Bone marrow (tissue), 2 donors: ENCODE measurements around the gene RIPK3.
A peak's percentile ranks its signal among the peaks of the same experiment; 100 is the strongest.

Experiments
- DNase-seq, 2 donors: peaks; one replicate each; lab custom pipeline; 2025; lab: John Stamatoyannopoulos, UW

Gene RIPK3

DNA sequence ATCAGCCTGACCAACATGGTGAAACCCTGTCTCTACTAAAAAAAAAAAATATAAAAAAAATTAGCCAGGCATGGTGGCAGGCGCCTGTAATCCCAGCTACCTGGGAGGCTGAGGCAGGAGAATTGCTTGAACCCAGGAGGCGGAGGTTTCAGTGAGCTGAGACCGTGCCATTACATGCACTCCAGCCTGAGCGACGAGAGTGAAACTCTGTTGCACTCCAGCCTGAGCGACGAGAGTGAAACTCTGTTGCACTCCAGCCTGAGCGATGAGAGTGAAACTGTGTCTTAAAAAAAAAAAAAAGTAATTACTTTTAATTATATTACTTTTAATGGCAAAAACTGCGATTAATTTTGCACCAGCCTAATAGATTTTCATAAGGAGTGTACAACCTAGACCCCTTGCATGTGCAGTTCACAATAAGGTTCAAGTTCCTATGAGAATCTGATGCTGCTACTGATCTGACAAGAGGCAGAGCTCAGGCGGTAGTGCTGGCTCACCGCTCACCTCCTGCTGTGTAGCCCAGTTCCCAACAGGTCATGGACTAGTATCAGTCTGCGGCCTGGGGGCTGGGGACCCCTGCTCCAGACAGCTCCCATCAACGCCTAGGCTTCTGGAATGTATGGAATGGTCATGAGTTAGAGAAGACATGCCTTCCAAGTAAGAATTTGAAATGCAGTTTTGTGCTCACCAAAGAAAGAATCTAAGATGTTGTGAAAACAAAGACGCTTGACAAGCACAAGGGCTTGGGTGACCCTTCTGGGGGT lies 18.4 kb downstream of the RIPK3 start:
- DNase-seq = no peak

DNA sequence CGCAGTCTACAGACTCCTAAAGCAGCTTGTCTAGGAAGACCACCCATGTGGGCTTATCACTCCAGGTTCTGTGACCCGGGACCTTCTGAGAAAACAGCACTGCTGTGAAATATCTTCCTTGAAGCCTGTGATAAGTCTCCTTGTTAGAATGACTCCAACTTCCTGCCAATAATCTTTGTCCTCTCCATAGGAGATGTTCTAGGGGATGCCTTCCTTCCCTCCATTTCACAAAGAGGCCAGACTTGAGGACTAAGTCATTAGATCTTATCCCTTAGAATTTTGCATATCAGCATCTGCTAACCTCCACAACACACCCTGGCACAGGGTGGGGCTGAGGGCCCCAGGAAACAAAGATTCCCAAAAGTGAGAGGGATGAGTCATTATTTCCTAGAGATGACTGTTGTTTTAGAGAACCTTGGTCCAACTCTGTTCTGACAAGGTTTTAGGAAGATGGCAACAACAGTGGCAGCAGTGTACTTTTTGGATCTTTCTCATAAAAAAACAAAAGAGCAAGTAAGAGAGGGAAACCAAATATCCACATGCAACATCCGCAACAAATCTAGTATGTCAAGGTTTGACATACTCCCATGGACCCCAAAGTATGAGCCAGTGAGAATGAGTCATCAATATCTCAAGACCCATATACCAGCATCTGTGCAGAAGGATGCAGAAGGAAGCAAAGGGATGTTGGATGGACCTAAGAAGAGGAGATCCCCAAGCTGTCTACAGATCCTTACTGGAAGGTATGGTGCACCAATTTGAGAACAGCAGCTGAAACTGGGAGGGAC lies 22.5 kb downstream of the RIPK3 start:
- DNase-seq = peak in 1 of 2 donors; percentile 27

DNA sequence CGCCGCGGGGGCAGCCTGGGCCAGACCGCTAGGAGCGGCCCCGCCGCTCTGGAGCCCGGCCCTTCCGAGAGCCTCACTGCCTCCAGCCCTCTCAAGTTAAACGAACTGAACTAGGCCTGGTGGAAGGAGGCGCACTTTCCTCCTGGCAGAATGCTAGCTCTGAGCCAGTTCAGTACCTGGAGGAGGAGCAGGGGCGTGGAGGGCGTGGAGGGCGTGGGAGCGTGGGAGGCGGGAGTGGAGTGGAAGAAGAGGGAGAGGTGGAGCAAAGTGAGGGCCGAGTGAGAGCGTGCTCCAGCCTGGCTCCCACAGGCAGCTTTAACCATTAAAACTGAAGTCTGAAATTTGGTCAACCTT lies 23.2 kb downstream of the RIPK3 start:
- no peak for DNase-seq

DNA sequence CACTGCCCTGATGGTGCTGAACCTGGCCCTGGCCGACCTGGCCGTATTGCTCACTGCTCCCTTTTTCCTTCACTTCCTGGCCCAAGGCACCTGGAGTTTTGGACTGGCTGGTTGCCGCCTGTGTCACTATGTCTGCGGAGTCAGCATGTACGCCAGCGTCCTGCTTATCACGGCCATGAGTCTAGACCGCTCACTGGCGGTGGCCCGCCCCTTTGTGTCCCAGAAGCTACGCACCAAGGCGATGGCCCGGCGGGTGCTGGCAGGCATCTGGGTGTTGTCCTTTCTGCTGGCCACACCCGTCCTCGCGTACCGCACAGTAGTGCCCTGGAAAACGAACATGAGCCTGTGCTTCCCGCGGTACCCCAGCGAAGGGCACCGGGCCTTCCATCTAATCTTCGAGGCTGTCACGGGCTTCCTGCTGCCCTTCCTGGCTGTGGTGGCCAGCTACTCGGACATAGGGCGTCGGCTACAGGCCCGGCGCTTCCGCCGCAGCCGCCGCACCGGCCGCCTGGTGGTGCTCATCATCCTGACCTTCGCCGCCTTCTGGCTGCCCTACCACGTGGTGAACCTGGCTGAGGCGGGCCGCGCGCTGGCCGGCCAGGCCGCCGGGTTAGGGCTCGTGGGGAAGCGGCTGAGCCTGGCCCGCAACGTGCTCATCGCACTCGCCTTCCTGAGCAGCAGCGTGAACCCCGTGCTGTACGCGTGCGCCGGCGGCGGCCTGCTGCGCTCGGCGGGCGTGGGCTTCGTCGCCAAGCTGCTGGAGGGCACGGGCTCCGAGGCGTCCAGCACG lies 23.8 kb downstream of the RIPK3 start:
- no peak for DNase-seq

DNA sequence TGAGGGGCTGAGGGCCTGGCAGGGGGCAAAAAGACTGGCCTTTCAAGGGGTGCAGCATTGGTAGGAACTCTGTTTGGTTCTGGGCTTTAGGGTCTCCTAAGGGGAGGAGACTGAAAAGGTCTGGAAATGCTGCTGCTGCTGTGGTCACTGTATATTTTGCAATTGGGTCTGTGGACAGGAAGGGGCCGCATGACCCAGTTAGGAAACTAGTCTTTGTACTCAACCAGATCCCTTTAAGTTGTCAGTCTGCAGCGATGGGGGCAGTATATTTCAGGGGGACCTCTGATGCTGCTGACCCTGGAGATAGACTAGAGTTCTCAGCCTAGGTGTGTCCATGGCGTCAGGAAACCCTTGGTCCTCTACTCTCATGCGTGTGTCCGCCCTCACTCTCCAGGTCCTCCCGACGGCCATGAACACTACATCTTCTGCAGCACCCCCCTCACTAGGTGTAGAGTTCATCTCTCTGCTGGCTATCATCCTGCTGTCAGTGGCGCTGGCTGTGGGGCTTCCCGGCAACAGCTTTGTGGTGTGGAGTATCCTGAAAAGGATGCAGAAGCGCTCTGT lies 24.5 kb downstream of the RIPK3 start:
- DNase-seq = no peak

DNA sequence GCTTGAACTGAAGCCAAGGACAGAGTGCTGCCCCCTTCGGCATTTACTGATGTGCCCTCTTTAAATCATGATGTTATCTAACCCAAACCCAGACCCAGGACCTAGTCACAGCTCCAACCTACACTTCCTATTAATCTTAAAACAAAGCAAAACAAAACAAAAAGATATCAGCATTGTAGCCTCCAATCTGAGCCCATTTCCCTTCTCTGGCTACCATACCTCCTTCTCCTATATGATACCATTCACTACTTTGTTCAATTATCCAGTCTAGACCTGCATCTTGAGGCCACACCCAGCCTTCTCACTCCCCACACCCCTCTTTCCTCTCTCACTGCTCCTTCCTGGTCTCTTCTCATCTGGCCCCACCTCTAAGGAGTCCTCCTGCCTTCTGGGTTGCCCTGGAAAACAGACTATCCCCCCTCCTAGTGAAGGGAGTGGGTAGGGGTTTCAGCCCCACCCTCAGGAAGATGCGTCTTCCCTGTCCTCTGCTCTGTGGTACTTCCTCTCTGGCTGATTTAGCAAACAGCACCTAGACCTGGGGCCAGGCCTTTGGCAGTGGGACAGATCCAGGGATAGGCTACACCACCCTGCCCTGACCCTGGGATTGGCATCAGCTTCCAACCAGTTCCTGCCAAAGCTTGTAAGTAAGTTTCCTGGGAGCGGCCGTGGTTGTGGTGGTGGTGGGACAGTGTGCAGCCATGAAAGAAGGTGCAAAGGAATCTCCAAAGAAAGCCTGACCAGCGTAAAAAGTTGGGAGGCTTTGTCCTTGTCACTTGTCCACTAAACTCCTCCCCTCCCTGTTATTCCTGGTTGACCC lies 25.2 kb downstream of the RIPK3 start:
- no peak for DNase-seq

DNA sequence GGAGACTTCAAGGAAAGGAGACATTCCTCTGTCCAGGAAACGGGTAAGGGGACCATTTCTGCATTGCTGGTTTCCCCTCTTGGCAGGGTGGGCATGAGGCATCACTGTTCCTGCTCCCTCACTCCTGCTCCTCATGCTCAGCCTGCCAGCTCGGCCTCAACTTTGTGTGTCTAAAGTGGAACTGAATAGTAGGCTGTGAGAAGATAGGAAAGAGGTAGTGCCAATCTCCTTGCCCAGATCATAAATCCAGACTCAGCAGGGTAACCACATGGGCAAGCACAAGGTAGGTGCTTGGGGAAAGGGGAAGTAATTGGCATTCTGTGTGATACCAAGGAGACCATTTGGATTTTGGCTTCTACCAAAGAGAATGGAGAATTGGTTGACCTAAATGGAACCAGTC lies 25.9 kb downstream of the RIPK3 start:
- DNase-seq = peak in 1 of 2 donors; percentile 44

DNA sequence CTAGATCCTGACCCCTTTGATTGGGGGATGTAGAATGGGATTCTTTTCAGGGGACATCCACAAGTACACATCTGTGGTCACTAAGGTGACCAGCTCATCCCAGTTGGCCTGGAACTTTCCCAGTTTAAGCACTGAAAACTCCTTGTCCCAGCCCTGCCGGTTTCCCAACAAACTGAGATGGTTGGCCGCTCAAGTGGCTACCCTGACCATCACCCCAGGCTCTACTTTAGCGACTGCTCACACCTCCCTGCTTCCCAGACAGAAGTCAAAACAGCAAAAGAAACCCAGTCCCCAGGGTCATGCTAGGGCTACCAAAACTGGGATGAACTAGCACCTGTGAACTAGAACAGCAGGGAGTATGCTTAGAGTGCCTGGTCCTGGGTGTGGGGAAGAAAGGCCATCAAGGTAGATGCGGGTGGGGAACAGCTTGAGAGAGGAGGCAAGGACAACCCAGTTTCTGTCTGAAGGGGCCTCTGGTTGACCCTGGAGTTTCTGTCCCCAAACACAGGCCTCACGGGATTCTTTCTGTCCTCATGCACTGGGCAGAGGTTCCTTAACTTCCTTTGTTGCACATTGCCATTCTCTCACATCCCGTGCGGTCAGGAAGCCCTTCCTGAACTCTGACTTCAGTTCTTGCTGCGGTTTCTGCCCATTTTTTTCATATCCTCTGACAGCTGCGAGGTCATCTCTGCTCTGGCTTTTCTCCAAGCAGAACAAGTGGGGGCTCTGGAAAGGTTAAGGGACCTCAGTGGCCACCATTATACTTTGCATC lies 26.9 kb downstream of the RIPK3 start:
- peak; percentile 20 to 67 for DNase-seq

DNA sequence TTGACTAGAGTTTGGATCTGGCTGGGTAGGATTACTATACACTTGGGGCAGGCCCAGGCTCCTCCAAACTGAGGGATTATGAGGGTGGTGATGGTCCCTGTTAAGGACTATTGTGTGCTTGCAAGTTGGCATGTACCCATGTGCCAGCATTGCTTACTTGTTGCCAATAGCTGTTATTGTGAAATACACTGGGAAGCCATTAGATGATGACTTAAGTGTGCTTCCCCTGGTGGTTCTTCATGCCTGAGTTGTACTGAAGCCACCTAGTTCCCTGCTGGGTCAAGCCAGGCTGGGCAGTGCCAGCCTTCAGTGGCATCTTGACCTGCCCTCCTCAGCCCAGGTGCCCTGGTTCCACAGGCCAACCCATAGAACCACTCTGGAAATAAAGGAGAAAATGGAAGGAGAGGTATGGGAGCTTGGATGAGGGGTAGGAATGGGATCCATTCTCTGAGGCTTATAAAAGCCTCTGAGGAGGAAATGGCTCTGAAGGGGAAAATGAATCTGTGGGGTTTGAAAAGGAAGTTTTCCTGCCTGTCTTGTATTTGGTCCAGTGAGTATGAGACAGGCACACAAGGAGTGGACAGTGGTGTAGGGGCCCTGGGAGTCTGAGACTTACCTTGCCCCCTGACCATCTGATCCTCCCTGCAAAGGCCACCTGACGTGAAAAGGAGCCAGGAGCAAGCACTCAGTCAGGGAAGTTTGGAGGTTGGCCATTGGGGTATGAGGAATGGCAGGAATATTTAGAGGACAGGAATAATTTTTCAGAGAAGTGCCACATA lies 27.8 kb downstream of the RIPK3 start:
- peak in 1 of 2 donors; percentile 36 for DNase-seq

DNA sequence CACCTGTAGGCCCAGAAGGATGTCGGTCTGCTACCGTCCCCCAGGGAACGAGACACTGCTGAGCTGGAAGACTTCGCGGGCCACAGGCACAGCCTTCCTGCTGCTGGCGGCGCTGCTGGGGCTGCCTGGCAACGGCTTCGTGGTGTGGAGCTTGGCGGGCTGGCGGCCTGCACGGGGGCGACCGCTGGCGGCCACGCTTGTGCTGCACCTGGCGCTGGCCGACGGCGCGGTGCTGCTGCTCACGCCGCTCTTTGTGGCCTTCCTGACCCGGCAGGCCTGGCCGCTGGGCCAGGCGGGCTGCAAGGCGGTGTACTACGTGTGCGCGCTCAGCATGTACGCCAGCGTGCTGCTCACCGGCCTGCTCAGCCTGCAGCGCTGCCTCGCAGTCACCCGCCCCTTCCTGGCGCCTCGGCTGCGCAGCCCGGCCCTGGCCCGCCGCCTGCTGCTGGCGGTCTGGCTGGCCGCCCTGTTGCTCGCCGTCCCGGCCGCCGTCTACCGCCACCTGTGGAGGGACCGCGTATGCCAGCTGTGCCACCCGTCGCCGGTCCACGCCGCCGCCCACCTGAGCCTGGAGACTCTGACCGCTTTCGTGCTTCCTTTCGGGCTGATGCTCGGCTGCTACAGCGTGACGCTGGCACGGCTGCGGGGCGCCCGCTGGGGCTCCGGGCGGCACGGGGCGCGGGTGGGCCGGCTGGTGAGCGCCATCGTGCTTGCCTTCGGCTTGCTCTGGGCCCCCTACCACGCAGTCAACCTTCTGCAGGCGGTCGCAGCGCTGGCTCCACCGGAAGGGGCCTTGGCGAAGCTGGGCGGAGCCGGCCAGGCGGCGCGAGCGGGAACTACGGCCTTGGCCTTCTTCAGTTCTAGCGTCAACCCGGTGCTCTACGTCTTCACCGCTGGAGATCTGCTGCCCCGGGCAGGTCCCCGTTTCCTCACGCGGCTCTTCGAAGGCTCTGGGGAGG lies 28.9 kb downstream of the RIPK3 start, which contains the start of gene LTB4R:
Gene LTB4R (plus strand): TSS at position 857 of the 959 bp plus-strand sequence. CDS start 4,150 bp downstream, outside the sequence.
- peak; percentile 20 to 65 for DNase-seq

DNA sequence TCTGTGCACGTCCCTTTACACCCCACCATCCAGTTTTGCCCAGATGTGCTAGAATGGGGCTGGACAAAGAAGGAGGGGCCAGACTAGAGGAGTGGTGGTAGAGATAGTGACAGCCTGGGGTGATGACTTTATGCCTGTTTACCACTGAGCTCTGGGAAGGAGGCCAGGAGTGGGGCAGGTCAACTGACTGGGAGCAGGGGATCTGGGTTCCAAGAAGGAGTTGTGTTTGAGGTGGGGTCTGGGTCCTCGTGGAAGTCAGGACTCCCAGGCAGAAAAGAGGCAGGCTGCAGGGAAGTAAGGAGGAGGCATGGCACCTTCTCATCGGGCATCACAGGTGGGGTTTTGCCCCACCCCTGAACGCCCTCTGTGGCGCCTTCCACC lies 29.5 kb downstream of the RIPK3 start:
- no peak for DNase-seq

DNA sequence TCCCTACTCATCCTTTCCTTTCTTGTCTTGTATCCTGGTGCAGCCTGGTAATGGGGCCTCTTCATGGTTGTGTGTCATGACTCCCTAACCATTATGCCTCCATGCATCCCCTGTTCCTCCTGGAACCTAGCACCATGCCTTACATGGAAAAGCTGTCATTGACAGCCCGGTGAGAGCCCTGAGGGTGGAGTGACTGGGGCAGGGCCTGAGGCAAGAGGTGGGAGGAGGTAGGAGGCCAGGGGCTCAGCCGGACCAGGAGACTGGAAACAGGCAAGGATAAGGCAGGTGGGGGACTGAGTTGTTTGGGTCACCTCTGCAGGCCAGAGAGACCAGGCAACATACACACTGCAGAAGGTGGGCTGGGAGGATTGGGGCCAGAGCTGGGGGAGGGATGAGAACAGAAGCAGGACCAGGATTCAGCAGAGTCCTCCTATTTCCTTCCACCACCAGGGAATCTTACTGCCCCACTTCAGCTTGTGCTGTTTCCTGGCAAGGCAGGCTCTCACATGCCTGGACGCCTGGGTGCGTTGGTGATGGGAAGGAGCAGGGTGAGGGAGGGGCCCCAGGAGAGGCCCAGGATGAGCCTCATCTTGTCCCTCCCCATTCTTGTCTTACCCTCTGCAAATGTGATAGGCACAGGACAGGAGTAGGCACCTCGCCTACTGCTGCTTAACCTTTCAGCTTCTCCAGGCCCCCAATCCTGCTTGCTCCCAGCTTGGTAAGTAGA lies 30.1 kb downstream of the RIPK3 start, which contains the start of gene LTB4R2:
Gene LTB4R2 (plus strand): TSS at position 603 of the 727 bp plus-strand sequence. CDS start 525 bp downstream, outside the sequence.
- DNase-seq = no peak

DNA sequence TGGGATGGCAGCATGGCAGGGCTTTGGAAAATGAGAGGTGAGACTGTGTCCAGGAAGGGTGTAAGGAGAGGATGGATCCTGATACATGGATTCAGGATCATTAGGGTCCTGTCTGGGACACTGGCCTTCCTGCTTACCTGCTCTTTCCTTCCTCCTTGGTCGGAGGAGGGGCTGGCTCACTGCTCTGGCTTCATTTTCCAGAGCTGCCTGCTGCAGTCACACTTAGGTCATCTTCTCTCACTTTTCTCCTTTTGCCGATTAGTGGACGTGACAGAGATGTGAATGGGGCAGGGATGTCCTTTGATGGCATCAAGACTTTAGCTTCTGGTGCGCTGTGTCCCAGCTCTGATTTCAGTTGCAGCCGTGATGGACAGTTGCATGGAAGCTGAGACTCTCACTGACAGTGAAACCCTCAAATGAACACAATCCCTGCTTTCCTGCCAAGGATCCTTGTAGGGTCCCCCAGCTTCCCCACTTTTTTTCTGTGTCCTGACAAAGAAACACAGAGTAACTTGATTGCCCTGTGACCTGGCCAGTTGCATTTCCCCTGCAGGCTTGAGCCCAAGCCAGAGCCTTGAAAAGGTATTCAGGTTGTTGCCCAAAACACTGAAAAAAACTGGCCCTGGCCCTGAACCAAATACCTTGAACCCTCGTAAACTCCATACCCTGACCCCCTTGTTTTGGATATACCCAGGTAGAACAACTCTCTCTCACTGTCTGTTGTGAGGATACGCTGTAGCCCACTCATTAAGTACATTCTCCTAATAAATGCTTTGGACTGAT lies 31.3 kb downstream of the RIPK3 start:
- DNase-seq = no peak

DNA sequence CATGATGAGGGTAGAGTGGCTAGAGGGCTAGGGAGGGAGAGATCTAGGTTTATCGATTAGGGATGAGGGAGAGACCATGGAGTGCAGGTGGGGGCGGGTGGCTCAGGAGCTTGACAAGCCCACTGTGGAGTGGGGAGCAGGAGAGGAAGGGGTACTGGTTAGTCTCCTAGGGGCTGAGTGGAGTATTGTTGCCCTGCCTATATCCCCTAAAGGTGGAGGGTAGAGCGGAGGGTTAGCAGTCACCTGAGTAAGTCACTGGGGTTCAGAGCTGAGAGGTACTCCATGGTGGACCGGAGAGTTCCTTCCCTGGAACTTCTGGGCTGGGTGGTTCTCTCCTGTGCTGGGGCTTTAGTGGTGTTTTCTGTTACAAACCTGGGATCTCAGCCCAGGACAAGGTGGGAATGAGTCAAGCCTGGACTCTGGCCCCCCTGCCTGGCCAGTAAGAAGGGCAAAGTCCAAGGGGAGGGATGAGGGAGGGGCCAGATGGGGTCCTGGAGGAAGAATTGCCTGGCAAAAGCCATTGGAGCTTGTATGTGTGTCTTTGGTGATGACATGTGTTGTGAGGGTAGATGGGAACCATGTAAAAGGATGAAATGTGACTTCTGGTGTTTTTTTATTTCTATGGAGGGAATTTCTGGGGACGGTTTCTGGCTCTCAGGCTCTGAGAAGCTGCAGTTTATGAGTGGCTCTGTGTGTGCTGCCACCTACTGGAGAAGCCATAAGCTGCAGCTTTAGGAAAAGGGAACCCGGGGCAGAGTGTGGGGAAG lies 32.0 kb downstream of the RIPK3 start, which contains the start of gene CIDEB:
Gene CIDEB (minus strand): TSS at position 403 of the 767 bp plus-strand sequence. CDS start 119 bp downstream, at position 284.
- DNase-seq = peak; percentile 29 to 52

DNA sequence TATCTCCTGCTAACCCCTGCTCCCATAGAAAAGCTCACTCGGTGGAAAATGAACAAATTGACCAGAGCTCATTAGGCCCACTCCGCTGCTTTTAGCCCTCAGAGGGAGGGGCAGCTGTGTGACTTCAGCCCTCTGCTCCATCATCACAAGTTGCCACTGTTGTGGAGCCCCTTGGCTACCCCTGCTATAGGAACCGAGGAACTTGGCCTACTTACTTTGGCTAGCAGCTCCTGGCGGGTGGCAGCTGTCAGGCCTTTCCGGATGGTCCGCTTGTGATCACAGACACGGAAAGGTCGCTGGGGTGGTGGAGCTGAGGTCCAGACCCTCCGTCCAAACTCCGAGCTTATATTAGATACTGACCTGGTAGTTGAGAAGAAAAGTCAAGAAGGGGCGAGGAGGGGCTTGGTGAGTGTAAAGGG lies 32.6 kb downstream of the RIPK3 start:
- no peak for DNase-seq

DNA sequence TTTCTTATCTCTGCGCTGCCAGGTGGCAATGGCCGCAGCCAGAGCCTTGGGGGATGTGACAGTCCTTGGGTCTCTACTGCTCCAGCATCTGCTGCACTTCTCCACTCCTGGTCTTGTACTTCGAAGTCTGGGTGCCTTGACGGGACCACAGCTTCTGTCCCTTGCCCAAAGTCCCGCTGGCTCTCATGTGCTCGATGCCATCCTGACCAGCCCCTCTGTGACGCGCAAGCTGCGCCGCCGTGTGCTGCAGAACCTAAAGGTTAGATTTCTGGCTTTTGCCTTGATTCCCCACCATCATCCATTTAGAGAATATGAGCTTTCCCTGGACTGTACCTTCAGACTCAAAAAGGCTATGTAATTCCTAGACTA lies 35.8 kb downstream of the RIPK3 start:
- DNase-seq = no peak
